ENCODE results near the gene MTG1.
A peak's percentile ranks its signal among the peaks of the same experiment; 100 is the strongest.

MTG1 gene, protein sequence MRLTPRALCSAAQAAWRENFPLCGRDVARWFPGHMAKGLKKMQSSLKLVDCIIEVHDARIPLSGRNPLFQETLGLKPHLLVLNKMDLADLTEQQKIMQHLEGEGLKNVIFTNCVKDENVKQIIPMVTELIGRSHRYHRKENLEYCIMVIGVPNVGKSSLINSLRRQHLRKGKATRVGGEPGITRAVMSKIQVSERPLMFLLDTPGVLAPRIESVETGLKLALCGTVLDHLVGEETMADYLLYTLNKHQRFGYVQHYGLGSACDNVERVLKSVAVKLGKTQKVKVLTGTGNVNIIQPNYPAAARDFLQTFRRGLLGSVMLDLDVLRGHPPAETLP

DNA sequence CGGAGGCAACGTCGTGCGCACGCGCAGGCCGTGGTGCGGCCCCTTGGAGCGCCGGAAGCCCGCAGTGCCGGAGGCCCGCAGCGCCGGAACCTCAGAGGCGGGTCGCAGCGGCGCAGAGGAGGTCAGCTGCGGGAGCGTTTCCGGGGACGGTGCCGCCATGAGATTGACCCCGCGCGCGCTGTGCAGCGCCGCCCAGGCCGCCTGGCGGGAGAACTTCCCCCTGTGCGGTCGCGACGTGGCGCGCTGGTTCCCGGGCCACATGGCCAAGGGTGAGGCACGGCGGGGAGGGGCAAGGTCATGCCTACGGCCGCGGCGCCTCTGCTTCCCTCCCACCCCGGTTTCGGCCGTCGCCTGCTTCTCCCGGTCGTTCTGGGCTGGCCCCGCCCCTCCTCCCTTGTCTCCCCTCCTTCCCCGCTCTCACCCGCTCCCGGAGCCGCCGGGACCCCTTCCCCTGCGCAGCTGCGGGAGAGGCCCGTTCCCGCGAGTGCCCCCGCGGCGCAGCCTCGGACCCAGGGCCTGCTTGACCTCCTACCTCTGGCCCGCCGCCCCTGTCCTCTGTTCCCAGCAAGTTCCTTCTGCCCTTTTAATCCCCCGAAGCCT lies at the start of gene MTG1:
Gene MTG1 (plus strand): TSS at position 94 of the 600 bp plus-strand sequence. CDS start 64 bp downstream, at position 158.
- no peaks in the 10 kb centered on the region for H3K9me3 ChIP-seq (ENCODE audit: control insufficient read depth in 2 of 2, low read length in 2 of 2)
- peak within 1 kb of the TSS; percentile 89 to 97 for H3K9ac ChIP-seq (ENCODE audit: low read length in 2 of 2)
- H3K36me3 ChIP-seq (ENCODE audit: control insufficient read depth in 2 of 2, insufficient read depth in 2 of 2, low read length in 2 of 2) = peaks cover 5 to 21% of the 10 kb centered on the region in 2 donors
- H3K4me1 ChIP-seq (ENCODE audit: control insufficient read depth, insufficient read depth, low read length) = peaks cover 11% of the 10 kb centered on the region
- peak within 1 kb of the TSS; percentile 41 for H3K27ac ChIP-seq (ENCODE audit: low read length)
- H3K27me3 ChIP-seq (ENCODE audit: control insufficient read depth in 1 of 2, insufficient read depth in 2 of 2, low read length in 2 of 2) = no peaks in the 10 kb centered on the region
- H3K4me3 ChIP-seq (ENCODE audit: low read length in 2 of 2) = peak within 1 kb of the TSS; percentile 89 to 97

DNA sequence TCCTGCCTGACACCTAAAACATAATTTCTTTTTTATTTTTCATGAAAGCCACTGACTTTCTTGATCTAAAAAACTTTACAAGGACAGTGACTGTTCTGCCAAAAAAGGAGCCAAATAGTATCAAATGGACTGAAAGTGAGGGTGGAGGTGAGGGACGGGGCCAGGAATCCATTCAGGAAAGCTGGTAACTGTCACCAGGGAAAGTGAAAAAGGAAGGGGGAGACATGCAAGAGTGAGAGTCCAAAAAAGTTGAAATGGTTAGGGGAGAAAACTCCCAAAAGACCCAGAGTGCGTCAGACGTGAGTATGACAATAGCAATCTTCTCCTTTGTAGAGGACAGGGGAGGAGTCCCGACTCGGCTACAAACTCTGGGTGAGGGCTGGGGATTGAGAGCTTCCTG lies 49.7 kb upstream of the MTG1 start:
- Histone ChIP-seq H3K9ac (ENCODE audit: low read length in 2 of 2) (no peak overlapping the region), H3K4me3 (ENCODE audit: low read length in 2 of 2) (no peak overlapping the region), H3K36me3 (ENCODE audit: control insufficient read depth in 2 of 2, insufficient read depth in 2 of 2, low read length in 2 of 2) (no peaks in the 10 kb centered on the region), H3K27ac (ENCODE audit: low read length) (no peak overlapping the region), H3K27me3 (ENCODE audit: control insufficient read depth in 1 of 2, insufficient read depth in 2 of 2, low read length in 2 of 2) (peaks cover 13 to 25% of the 10 kb centered on the region in 2 donors), H3K9me3 (ENCODE audit: control insufficient read depth in 2 of 2, low read length in 2 of 2) (no peaks in the 10 kb centered on the region), H3K4me1 (ENCODE audit: control insufficient read depth, insufficient read depth, low read length) (no peaks in the 10 kb centered on the region)

DNA sequence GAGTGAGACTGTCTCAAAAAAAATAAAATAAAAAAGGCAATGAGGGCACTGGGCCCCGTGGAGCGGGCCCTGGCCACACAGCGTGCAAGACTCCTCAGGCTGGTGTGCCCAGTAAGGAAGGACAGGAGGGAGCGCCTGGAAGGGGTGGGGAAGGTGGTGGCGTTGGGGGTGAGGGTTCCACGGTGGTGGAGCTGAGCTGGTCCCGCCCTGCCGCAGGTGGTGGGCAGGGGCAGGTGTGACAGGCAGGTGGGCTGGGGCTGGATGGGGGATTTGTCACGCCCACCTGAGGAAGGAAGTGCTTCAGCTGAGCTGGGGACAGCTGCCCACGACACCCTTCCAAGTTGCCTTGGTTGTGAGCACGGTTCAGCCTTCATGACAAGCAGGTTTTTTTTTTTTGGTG lies 47.5 kb upstream of the MTG1 start:
- H3K9me3 ChIP-seq (ENCODE audit: control insufficient read depth in 2 of 2, low read length in 2 of 2) = no peaks in the 10 kb centered on the region
- no peaks in the 10 kb centered on the region for H3K36me3 ChIP-seq (ENCODE audit: control insufficient read depth in 2 of 2, insufficient read depth in 2 of 2, low read length in 2 of 2)
- no peak overlapping the region for H3K27ac ChIP-seq (ENCODE audit: low read length)
- no peak overlapping the region for H3K4me3 ChIP-seq (ENCODE audit: low read length in 2 of 2)
- H3K4me1 ChIP-seq (ENCODE audit: control insufficient read depth, insufficient read depth, low read length) = no peaks in the 10 kb centered on the region
- no peak overlapping the region for H3K9ac ChIP-seq (ENCODE audit: low read length in 2 of 2)
- H3K27me3 ChIP-seq (ENCODE audit: control insufficient read depth in 1 of 2, insufficient read depth in 2 of 2, low read length in 2 of 2) = peaks cover 8 to 17% of the 10 kb centered on the region in 2 donors

DNA sequence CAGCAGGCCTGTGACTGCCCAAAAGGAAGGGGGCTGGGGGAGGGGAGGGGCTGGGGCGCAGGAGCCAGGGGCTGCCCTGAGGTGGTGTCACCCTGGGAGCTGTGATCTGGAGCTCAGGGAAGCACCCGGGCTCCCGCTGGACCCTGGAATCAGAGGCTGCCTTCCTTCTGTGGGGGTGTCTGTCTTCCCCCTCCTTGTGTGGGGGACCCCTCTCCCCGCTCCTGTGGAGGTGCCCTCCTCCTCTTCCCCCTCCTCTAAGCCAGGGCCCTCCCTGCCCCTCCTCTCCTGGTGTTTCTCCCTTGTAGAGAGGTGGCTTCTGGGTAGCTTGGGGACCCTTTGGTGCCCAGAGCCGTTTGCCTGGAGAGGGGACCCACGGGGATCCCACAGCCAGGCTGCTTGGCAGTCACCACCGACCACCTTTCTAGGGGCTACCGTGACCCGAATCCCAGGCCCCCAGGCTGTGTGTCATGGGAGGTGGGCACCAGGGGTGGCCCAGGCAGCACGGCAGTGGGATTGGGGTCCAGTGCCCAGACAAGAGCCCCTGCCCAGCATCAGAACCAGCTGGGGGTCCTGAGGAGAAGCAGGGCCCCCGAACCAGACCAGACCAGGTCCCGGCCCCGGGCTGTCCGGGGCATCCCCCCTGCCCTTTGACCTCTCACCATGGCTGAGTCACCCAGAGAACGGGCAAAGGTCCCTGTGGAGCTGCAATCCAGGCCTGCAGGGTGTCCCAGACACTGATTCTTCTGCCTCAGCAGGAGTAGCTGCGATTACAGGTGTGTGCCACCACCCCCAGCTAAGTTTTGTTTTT lies 46.0 kb upstream of the MTG1 start:
- H3K27ac ChIP-seq (ENCODE audit: low read length) = no peak overlapping the region
- no peak overlapping the region for H3K4me3 ChIP-seq (ENCODE audit: low read length in 2 of 2)
- peaks cover 11 to 17% of the 10 kb centered on the region in 2 donors for H3K27me3 ChIP-seq (ENCODE audit: control insufficient read depth in 1 of 2, insufficient read depth in 2 of 2, low read length in 2 of 2)
- H3K9ac ChIP-seq (ENCODE audit: low read length in 2 of 2) = no peak overlapping the region
- H3K9me3 ChIP-seq (ENCODE audit: control insufficient read depth in 2 of 2, low read length in 2 of 2) = no peaks in the 10 kb centered on the region
- no peaks in the 10 kb centered on the region for H3K4me1 ChIP-seq (ENCODE audit: control insufficient read depth, insufficient read depth, low read length)
- H3K36me3 ChIP-seq (ENCODE audit: control insufficient read depth in 2 of 2, insufficient read depth in 2 of 2, low read length in 2 of 2) = no peaks in the 10 kb centered on the region

DNA sequence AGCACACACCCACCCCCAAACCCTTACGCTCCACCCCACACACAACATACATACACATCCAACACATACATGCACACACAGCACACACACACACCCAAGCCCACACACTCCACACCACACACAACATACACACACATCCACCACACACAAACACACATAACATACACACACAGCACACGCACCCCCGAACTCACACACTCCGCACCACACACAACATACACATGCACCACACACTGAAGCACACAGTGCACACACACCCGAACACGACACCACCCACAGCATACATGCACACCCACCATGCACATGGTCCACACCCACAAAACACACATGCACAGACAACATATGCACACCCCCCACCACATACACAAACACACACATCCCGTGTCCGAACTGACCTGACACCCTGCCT lies 44.8 kb upstream of the MTG1 start:
- Histone ChIP-seq H3K4me3 (ENCODE audit: low read length in 2 of 2) (no peak overlapping the region), H3K4me1 (ENCODE audit: control insufficient read depth, insufficient read depth, low read length) (no peaks in the 10 kb centered on the region), H3K27ac (ENCODE audit: low read length) (no peak overlapping the region), H3K27me3 (ENCODE audit: control insufficient read depth in 1 of 2, insufficient read depth in 2 of 2, low read length in 2 of 2) (peaks cover 14 to 15% of the 10 kb centered on the region in 2 donors), H3K9ac (ENCODE audit: low read length in 2 of 2) (no peak overlapping the region), H3K9me3 (ENCODE audit: control insufficient read depth in 2 of 2, low read length in 2 of 2) (no peaks in the 10 kb centered on the region), H3K36me3 (ENCODE audit: control insufficient read depth in 2 of 2, insufficient read depth in 2 of 2, low read length in 2 of 2) (no peaks in the 10 kb centered on the region)

DNA sequence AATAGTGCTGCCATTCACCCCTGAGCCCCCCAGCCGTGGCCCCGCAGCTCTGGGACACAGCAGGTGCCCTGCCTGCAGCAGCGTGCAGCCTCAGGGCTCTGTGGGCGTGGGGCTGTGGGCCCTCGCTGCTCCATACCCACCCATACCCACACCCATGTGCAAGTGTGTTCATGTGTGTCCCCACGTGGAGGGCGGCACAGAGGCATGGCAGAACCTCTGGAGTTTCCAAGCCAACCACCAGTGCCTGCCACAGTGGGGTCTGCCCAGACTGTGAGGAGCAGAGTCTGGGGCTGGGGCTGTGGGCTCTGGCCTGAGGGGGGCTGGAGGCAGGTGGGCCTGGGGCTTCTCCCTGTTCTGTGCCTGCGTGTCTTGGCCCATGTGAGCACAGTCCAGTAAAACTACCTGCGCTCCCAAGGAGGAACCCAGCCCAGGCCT lies 44.4 kb upstream of the MTG1 start:
- Histone ChIP-seq H3K4me3 (ENCODE audit: low read length in 2 of 2) (no peak overlapping the region), H3K36me3 (ENCODE audit: control insufficient read depth in 2 of 2, insufficient read depth in 2 of 2, low read length in 2 of 2) (no peaks in the 10 kb centered on the region), H3K9ac (ENCODE audit: low read length in 2 of 2) (no peak overlapping the region), H3K27ac (ENCODE audit: low read length) (no peak overlapping the region), H3K27me3 (ENCODE audit: control insufficient read depth in 1 of 2, insufficient read depth in 2 of 2, low read length in 2 of 2) (peaks cover 14 to 15% of the 10 kb centered on the region in 2 donors), H3K9me3 (ENCODE audit: control insufficient read depth in 2 of 2, low read length in 2 of 2) (no peaks in the 10 kb centered on the region), H3K4me1 (ENCODE audit: control insufficient read depth, insufficient read depth, low read length) (no peaks in the 10 kb centered on the region)

DNA sequence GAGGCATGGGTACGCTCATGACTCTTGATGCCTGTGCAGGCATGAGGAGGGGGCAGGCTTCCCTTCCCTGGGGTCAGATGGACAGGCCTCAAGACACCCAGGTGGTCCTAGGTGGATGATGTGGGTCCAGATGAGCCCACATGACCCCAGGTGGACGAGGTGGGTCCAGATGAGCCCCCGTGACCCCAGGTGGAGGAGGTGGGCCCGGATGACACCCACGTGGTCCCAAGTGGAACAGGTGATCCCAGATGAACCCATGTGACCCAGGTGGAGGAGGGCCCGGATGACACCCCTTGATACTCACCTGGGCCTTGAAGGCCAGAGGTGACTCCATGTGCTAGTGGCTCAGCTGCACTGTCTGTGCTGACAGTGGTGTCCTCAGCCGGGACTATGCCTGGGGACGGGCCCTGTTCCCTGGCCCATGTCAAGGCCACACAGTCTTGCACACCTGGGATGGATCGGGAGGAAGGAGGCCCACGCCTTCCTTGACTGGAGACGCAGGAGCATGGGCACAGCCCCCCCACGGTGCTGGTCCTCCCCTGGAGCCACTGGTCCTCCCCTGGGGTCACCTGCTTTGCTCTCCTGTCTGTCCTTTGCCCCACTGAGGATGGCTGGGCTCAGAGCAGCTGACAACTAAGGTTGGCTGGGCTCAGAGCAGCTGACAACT lies 43.5 kb upstream of the MTG1 start:
- Histone ChIP-seq H3K4me3 (ENCODE audit: low read length in 2 of 2) (no peak overlapping the region), H3K27ac (ENCODE audit: low read length) (no peak overlapping the region), H3K27me3 (ENCODE audit: control insufficient read depth in 1 of 2, insufficient read depth in 2 of 2, low read length in 2 of 2) (peaks cover 14 to 15% of the 10 kb centered on the region in 2 donors), H3K36me3 (ENCODE audit: control insufficient read depth in 2 of 2, insufficient read depth in 2 of 2, low read length in 2 of 2) (no peaks in the 10 kb centered on the region), H3K4me1 (ENCODE audit: control insufficient read depth, insufficient read depth, low read length) (no peaks in the 10 kb centered on the region), H3K9me3 (ENCODE audit: control insufficient read depth in 2 of 2, low read length in 2 of 2) (no peaks in the 10 kb centered on the region), H3K9ac (ENCODE audit: low read length in 2 of 2) (no peak overlapping the region)

DNA sequence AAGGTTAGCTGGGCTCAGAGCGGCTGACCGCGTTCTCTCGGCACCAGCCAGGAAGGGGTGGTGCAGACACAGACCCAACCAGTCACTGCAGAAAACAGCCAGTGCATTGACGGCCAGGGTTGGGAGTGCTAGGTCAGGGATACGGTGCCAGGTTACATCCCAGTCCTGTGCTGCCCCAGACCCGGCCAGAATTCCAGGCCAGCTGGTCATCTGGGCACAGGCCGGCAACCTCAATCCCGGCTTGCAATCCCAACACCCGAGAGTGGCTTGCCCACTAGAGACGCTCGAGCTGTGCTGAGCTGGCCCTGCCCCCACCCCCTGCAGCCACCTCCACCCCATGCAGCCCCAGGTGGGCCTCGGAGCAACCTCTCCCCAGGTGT lies 43.0 kb upstream of the MTG1 start:
- Histone ChIP-seq H3K9me3 (ENCODE audit: control insufficient read depth in 2 of 2, low read length in 2 of 2) (no peaks in the 10 kb centered on the region), H3K4me1 (ENCODE audit: control insufficient read depth, insufficient read depth, low read length) (no peaks in the 10 kb centered on the region), H3K27me3 (ENCODE audit: control insufficient read depth in 1 of 2, insufficient read depth in 2 of 2, low read length in 2 of 2) (peaks cover 14 to 18% of the 10 kb centered on the region in 2 donors), H3K4me3 (ENCODE audit: low read length in 2 of 2) (no peak overlapping the region), H3K27ac (ENCODE audit: low read length) (no peak overlapping the region), H3K9ac (ENCODE audit: low read length in 2 of 2) (no peak overlapping the region), H3K36me3 (ENCODE audit: control insufficient read depth in 2 of 2, insufficient read depth in 2 of 2, low read length in 2 of 2) (no peaks in the 10 kb centered on the region)

DNA sequence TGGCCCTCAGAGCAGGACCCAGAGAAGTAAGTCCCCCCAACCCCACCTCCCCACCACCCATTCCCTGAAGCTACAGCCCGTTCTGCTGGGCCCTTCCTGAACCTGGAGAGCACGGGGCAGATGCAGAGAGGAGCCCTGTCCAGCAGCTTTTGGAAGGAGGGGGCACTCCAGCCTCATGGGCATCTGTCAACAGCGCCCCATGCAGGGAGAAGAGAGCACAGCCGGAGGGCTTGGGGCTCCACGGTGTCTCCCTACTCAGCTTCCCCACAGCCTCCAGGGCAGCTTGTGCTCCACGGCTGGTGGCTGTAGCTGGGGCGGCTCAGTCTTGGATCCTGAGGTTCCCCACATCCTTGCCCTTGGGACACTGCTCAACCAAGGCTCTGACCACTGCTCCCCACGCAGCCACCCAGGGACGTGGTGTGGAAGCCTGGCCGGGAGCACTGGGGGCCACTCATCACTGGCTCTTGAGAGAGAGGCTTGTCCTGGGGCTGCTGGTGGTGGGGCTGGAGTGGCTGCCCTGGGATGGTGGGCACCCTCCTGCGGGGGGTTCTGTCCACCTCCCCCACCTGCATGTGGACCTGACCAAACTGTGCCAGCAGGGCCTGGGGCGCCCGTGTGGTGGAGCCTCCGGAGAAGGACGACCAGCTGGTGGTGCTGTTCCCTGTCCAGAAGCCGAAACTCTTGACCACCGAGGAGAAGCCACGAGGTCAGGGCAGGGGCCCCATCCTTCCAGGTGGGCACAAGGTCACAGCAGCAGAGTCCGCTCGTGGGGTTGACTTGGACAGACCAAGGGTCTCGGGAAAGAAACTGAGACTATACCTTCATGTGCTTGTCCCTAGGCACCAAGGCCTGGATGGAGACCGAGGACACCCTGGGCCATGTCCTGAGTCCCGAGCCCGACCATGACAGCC lies 42.3 kb upstream of the MTG1 start:
- Histone ChIP-seq H3K27ac (ENCODE audit: low read length) (no peak overlapping the region), H3K36me3 (ENCODE audit: control insufficient read depth in 2 of 2, insufficient read depth in 2 of 2, low read length in 2 of 2) (no peaks in the 10 kb centered on the region), H3K9ac (ENCODE audit: low read length in 2 of 2) (no peak overlapping the region), H3K4me1 (ENCODE audit: control insufficient read depth, insufficient read depth, low read length) (no peaks in the 10 kb centered on the region), H3K9me3 (ENCODE audit: control insufficient read depth in 2 of 2, low read length in 2 of 2) (no peaks in the 10 kb centered on the region), H3K27me3 (ENCODE audit: control insufficient read depth in 1 of 2, insufficient read depth in 2 of 2, low read length in 2 of 2) (peaks cover 10 to 23% of the 10 kb centered on the region in 2 donors), H3K4me3 (ENCODE audit: low read length in 2 of 2) (no peak overlapping the region)

All from stomach smooth muscle (tissue), 2 donors.